Vagina (tissue), 2 donors: ENCODE results near the gene TTC16. TPM values are rescaled to one million over a fixed set of nuclear protein-coding genes. Genes with fewer than 3 reads are reported as not detected.

Experiments used
- DNase-seq, 2 donors: peaks; one replicate each; pipeline ENCODE4 v3.0.0-alpha.2; 2017; ENCODE audit errors: extremely low spot score in 2 of 2
- H3K27ac ChIP-seq: fragments of 200-600 bp; sonication (generic); one replicate; pipeline ENCODE4 v1.5.1; 2019
- H3K27me3 ChIP-seq: fragments of 200-600 bp; sonication (generic); one replicate; pipeline ENCODE4 v1.5.1; 2019
- H3K36me3 ChIP-seq, 2 donors: fragments of 200-600 bp; sonication (generic); one replicate each; pipeline ENCODE4 v1.5.1; 2017 to 2019
- H3K4me1 ChIP-seq: fragments of 200-600 bp; sonication (generic); one replicate; pipeline ENCODE4 v1.5.1; 2019
- H3K4me3 ChIP-seq, 2 donors: fragments of 200-600 bp; sonication (generic); 1 replicate in 1 of 2; 2 replicates in 1 of 2; pipeline ENCODE4 v1.5.1; 2016 to 2019
- H3K9me3 ChIP-seq: fragments of 200-600 bp; sonication (generic); one replicate; pipeline ENCODE4 v1.5.1; 2019
- CTCF ChIP-seq, 3 experiments: fragments of 450-650 bp in 2 of 3; fragments of 200-600 bp in 1 of 3; sonication (generic) in 1 of 3; IDR thresholded peaks; one replicate each; pipeline ENCODE4 v1.5.1; 2017 to 2019; ENCODE audit warnings: antibody characterized with exemption in 3 of 3, mild to moderate bottlenecking in 2 of 3, moderate library complexity in 2 of 3
- POLR2A ChIP-seq, 2 donors: fragments of 450-650 bp; IDR thresholded peaks; one replicate each; pipeline ENCODE4 v1.6.1; 2017; ENCODE audit warnings: antibody characterized with exemption in 2 of 2, mild to moderate bottlenecking in 2 of 2, moderate library complexity in 2 of 2
- POLR2AphosphoS5 ChIP-seq, 2 donors: sonication (generic); formaldehyde crosslinking; IDR thresholded peaks; one replicate each; pipeline ENCODE4 v1.9.0; 2017; ENCODE audit warnings: antibody characterized with exemption in 2 of 2, mild to moderate bottlenecking in 2 of 2, low read depth in 1 of 2; ENCODE audit not compliant: insufficient read depth in 1 of 2
- intact Hi-C: fragments of 100-400 bp; cut with DNase I; formaldehyde crosslinking; loops from one replicate; pipeline ENCODE4 v1.15.1; 2023
- total RNA-seq: library from RNA; depleted of rRNA; stranded (reverse); fragments of >200 nt; gene quantifications from one replicate; pipeline ENCODE4 v1.2.3, GENCODE V29; 2016

TTC16 gene
- total RNA-seq, 1 donor from 2014 or later = 0.25 TPM

- Histone ChIP-seq H3K4me1 (peaks cover 9% of the 10 kb centered on the region), H3K4me3 (no peak overlapping the region), H3K27ac (peak overlapping the region; percentile 87), H3K27me3 (no peaks in the 10 kb centered on the region), H3K9me3 (no peaks in the 10 kb centered on the region), H3K36me3 (no peaks in the 10 kb centered on the region)
- TF ChIP-seq POLR2AphosphoS5 (IDR thresholded peaks at IDR 0.05; ENCODE audit: insufficient read depth in 1 of 2, low read depth in 1 of 2) = no peak
- no peak for TF ChIP-seq POLR2A (IDR thresholded peaks at IDR 0.05)
- TF ChIP-seq CTCF (IDR thresholded peaks at IDR 0.05) = no peak
- no peak for DNase-seq
- intact Hi-C loops = loop anchor here (2.0 kb wide), 1 partner anchor 35 kb away; no protein-coding TSS in a partner anchor
These were observed 18.3 kb upstream of the TTC16 start for GRCh38 chr9:127697575-127697974.

- Histone ChIP-seq H3K4me1 (peaks cover 9% of the 10 kb centered on the region), H3K27me3 (no peaks in the 10 kb centered on the region), H3K9me3 (no peaks in the 10 kb centered on the region), H3K27ac (peak overlapping the region; percentile 87), H3K4me3 (no peak overlapping the region), H3K36me3 (no peaks in the 10 kb centered on the region)
- no peak for DNase-seq
- intact Hi-C loops = no loop called here
- TF ChIP-seq POLR2A (IDR thresholded peaks at IDR 0.05) (no peak), CTCF (IDR thresholded peaks at IDR 0.05) (no peak)
These were observed 17.5 kb upstream of the TTC16 start for GRCh38 chr9:127698386-127698785.

- Histone ChIP-seq H3K4me3 (peak overlapping the region; percentile 17 to 26), H3K27me3 (no peaks in the 10 kb centered on the region), H3K9me3 (no peaks in the 10 kb centered on the region), H3K4me1 (peaks cover 9% of the 10 kb centered on the region), H3K27ac (peak overlapping the region; percentile 87), H3K36me3 (no peaks in the 10 kb centered on the region)
- peak in 1 of 2 donors; percentile 99 for DNase-seq
- intact Hi-C loops = no loop called here
- TF ChIP-seq POLR2A (IDR thresholded peaks at IDR 0.05) = peak in 1 of 2 donors; percentile 57
- TF ChIP-seq CTCF (IDR thresholded peaks at IDR 0.05) = peak in 2 of 3 experiments; percentile 24 to 26
- peak; percentile 91 to 96 for TF ChIP-seq POLR2AphosphoS5 (IDR thresholded peaks at IDR 0.05; ENCODE audit: insufficient read depth in 1 of 2, low read depth in 1 of 2)
These were observed 16.8 kb upstream of the TTC16 start for GRCh38 chr9:127698985-127699670.

- H3K4me3 ChIP-seq = no peak overlapping the region
- H3K9me3 ChIP-seq = no peaks in the 10 kb centered on the region
- no peak for DNase-seq
- no peaks in the 10 kb centered on the region for H3K27me3 ChIP-seq
- peak overlapping the region; percentile 87 for H3K27ac ChIP-seq
- intact Hi-C loops = no loop called here
- peaks cover 9% of the 10 kb centered on the region for H3K4me1 ChIP-seq
- H3K36me3 ChIP-seq = no peaks in the 10 kb centered on the region
- TF ChIP-seq POLR2AphosphoS5 (IDR thresholded peaks at IDR 0.05; ENCODE audit: insufficient read depth in 1 of 2, low read depth in 1 of 2) (no peak), POLR2A (IDR thresholded peaks at IDR 0.05) (no peak), CTCF (IDR thresholded peaks at IDR 0.05) (no peak)
These were observed 15.7 kb upstream of the TTC16 start for GRCh38 chr9:127700140-127700539.

- TF ChIP-seq POLR2AphosphoS5 (IDR thresholded peaks at IDR 0.05; ENCODE audit: insufficient read depth in 1 of 2, low read depth in 1 of 2) (no peak), CTCF (IDR thresholded peaks at IDR 0.05) (no peak), POLR2A (IDR thresholded peaks at IDR 0.05) (no peak)
- H3K9me3 ChIP-seq = no peaks in the 10 kb centered on the region
These were observed 15.2 kb upstream of the TTC16 start for GRCh38 chr9:127700594-127701255.

More at GRCh38 chr9:127700594-127701255, 15.2 kb upstream of the TTC16 start:
- no peak overlapping the region for H3K4me3 ChIP-seq
- peaks cover 9% of the 10 kb centered on the region for H3K4me1 ChIP-seq
- no peaks in the 10 kb centered on the region for H3K36me3 ChIP-seq
- intact Hi-C loops = no loop called here
- no peak for DNase-seq
- H3K27me3 ChIP-seq = no peaks in the 10 kb centered on the region
- no peak overlapping the region for H3K27ac ChIP-seq
